GM12872 (cell line): ENCODE data around the gene RFPL4A.
"Not testable (repeated sequence)": the region's sequence is repeated elsewhere in the genome, so short reads cannot be mapped to it uniquely, and the experiment has no call there.

Experiments
- CTCF ChIP-seq: IDR thresholded peaks from 3 replicates; pipeline ENCODE4 v1.5.1; 2011; ENCODE audit warnings: low read depth, mild to moderate bottlenecking, low read length, moderate library complexity; ENCODE audit not compliant: insufficient read depth

The RFPL4A gene

DNA sequence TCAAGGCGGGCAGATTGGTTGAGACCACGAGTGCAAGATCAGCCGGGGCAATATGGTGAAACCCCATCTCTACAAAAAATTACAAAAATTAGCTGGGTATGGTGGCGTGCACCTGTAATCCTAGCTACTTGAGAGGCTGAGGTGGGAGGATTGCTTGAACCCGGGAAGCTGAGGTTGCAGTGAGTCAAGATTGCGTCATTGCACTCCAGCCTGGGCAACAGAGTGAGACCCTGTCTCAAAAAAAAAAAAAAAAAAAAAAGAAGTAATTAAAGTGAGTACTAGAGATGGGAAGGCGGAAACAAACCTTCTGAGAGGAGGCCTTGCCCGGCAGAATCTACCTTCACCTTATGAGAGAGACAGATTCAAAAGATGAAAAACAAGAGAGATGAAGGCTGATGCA lies 35.4 kb upstream of the RFPL4A start:
- no peak for TF ChIP-seq CTCF

- no peak for TF ChIP-seq CTCF
Measured at GRCh38 chr19:55738302-55738701, 20.6 kb upstream of the RFPL4A start, which contains the start of gene NLRP9. Gene NLRP9, minus strand, starts transcription at chr19:55738402. Its CDS starts 28 bp downstream, at chr19:55738374.

GRCh38 chr19:55750715-55751114 lies 8.2 kb upstream of the RFPL4A start:
- TF ChIP-seq CTCF, result no peak

DNA sequence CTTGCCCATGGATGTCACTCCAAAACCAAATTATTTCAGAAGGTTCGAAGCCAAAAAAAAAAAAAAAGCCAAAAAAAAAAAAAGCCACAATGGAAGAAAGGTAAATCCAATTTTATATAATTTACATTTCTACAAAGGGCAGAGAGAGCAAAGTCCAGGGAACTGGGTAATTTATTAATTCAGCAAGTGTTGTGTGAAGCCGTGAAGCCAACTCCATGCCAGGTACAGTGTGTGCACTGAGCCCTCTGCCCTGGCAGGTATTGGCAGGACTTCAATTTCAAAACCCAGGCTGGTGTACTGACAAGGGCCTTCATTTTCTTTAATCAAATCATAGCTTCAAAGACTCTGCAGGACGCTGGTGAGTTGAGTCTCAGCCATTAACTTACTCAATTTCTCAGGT lies 5.5 kb upstream of the RFPL4A start:
- TF ChIP-seq CTCF, result no peak

DNA sequence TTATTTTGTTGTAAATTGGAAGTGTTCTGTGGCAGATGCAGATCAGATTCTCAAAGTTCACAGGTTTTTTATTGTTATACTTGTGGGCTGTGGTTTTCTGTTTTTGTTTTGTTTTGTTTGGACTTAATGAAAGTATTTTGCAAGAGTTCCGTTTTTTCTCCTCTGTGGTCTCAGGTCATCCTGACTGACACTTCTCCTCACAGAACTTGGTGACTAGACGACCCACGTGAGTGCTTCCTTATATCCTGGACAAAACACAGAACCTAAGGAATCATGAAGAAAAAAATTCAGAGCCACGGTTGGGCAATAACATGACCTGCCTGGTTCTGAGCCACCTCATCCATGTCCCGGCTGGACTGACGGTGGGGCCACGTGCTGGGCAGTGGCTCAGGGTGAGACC lies 7.6 kb downstream of the RFPL4A start:
- no peak for TF ChIP-seq CTCF

GRCh38 chr19:55768818-55769217 lies 9.9 kb downstream of the RFPL4A start, which contains the start of gene RFPL4AL1:
Gene RFPL4AL1, plus strand, starts transcription at chr19:55769118. Its CDS starts 2,687 bp downstream, at chr19:55771805.
- not testable (repeated sequence) for TF ChIP-seq CTCF

DNA sequence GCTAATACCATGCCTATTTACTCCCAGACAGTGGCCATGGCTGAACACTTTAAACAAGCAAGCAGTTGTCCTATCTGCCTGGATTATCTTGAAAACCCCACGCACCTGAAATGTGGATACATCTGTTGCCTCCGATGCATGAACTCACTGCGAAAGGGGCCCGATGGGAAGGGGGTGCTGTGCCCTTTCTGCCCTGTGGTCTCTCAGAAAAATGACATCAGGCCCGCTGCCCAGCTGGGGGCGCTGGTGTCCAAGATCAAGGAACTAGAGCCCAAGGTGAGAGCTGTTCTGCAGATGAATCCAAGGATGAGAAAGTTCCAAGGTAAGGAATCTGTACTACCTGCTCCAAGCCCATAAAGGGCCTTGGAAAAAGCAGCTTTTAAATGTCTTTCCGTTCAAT lies 18.6 kb downstream of the RFPL4A start:
- TF ChIP-seq CTCF, result no peak
